ENCODE data around the gene STEAP2. TPM values are rescaled to one million over a fixed set of nuclear protein-coding genes. Genes with fewer than 3 reads are reported as not detected.

Gene STEAP2
- polyA plus RNA-seq, 1 experiment: 6.4 TPM

DNA sequence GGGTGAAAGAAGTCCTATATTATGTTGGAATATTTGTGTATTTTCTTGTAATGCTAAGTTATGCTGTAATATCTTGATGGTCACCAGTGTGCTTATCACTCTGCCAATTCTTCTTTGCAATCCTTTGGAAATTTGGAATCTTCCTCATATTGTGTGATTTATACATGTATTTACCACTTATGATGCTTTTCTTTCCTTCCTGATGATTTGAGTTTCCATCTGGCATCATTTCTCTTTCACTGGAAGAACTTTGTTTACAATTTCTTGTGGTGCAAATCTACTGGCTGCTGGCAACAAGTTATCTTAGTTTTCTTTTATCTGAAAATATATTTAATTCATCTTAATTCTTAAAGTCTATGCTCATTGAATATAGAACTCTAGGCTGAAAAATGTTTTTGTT, 62.6 kb downstream of the STEAP2 start:
- POLR2A ChIA-PET: no interaction called here
- no peaks in the 10 kb centered on the region for H3K27me3 ChIP-seq (ENCODE audit: control insufficient read depth, insufficient read depth, low read length)
- H3K9me3 ChIP-seq (ENCODE audit: control insufficient read depth, insufficient read depth, low read length): no peaks in the 10 kb centered on the region
- no peak overlapping the region for H3K4me3 ChIP-seq (ENCODE audit: low read depth, low read length)
- CTCF ChIA-PET: interaction anchor here (1.0 kb wide), 1 partner anchor 154 kb away, joined by 3 read pairs; no protein-coding TSS in a partner anchor
- TF ChIP-seq, protein P1, sequence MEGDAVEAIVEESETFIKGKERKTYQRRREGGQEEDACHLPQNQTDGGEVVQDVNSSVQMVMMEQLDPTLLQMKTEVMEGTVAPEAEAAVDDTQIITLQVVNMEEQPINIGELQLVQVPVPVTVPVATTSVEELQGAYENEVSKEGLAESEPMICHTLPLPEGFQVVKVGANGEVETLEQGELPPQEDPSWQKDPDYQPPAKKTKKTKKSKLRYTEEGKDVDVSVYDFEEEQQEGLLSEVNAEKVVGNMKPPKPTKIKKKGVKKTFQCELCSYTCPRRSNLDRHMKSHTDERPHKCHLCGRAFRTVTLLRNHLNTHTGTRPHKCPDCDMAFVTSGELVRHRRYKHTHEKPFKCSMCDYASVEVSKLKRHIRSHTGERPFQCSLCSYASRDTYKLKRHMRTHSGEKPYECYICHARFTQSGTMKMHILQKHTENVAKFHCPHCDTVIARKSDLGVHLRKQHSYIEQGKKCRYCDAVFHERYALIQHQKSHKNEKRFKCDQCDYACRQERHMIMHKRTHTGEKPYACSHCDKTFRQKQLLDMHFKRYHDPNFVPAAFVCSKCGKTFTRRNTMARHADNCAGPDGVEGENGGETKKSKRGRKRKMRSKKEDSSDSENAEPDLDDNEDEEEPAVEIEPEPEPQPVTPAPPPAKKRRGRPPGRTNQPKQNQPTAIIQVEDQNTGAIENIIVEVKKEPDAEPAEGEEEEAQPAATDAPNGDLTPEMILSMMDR (IDR thresholded peaks at IDR 0.05; ENCODE audit: low read depth, low read length): no peak
- no peak overlapping the region for H3K27ac ChIP-seq (ENCODE audit: low read depth, low read length)
- no peak for DNase-seq (ENCODE audit: low read depth, low spot score)

DNA sequence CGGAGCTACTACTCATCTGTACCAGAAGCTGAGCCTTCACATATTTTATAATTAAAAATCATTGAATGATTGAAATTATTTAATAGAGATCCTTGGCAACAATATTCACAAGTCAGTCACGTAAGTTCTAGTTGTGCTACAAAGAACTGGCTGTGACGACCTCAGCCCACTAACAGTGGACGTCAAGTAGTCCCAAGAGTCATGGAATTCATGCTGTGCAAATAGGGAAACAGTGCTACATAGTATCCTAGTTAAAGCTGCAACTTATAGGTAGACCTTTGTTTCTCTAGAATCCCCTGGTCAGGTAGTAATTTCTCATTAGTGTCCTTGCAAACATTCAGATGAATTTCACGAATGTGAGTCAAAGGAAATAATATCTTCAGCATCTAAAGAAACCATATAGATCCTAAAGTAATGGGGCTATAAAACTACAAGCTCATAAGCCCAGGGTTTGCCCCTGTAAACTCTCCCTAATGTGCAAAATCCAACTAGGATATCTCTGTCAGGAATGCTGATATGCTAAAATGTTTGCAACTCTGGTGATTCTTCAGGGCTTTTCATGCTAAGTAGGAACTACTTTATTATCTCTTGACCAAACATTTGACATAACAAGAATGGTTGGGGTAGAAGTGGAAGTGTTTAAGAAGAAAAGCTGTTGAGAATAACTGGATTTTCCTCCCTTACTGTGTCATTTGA, 64.6 kb downstream of the STEAP2 start:
- no peak for DNase-seq (ENCODE audit: low read depth, low spot score)
- Histone ChIP-seq H3K9me3 (ENCODE audit: control insufficient read depth, insufficient read depth, low read length) (no peaks in the 10 kb centered on the region), H3K27me3 (ENCODE audit: control insufficient read depth, insufficient read depth, low read length) (no peaks in the 10 kb centered on the region), H3K27ac (ENCODE audit: low read depth, low read length) (no peak overlapping the region), H3K4me3 (ENCODE audit: low read depth, low read length) (no peak overlapping the region)
- TF ChIP-seq, protein P1 (IDR thresholded peaks at IDR 0.05; ENCODE audit: low read depth, low read length): no peak
- POLR2A ChIA-PET: no interaction called here
- CTCF ChIA-PET: interaction anchor here (0.6 to 1.0 kb wide), 2 partner anchors 152 to 1482 kb away, joined by 3 read pairs; no protein-coding TSS in a partner anchor

Small RNA genes within 50 kb of the gene (small RNA-seq; reads per million reads assigned to genes)
- gene RF00019 (ENCODE audit: insufficient read length, low read depth): not detected

Other genes starting within 250 kb of the STEAP2 start
- gene STEAP1, start 57.3 kb upstream of the STEAP2 start, polyA plus RNA-seq (2011; rRNA removed): 6.8 and 10.1 TPM in 2 replicates
- gene CFAP69, start 33.4 kb downstream of the STEAP2 start, polyA plus RNA-seq (2011; rRNA removed): 2.0 and 2.4 TPM in 2 replicates
- not detected in 2 replicates for gene FAM237B, start 109.6 kb downstream of the STEAP2 start, polyA plus RNA-seq (2011; rRNA removed)
- 15.8 and 30.0 TPM in 2 replicates for gene GTPBP10, start 135.0 kb downstream of the STEAP2 start, polyA plus RNA-seq (2011; rRNA removed)
- gene CLDN12, start 191.7 kb downstream of the STEAP2 start, polyA plus RNA-seq (2011; rRNA removed): 41.4 and 41.6 TPM in 2 replicates

All from AG04450 (cell line).